VCaP (cell line): ENCODE measurements around the gene ZSCAN2.

ENCODE experiments used
- H3K27ac ChIP-seq: fragments of 450-650 bp; 2 replicates; pipeline ENCODE4 v1.5.1; 2017
- TF ChIP-seq, protein P1 (sequence below): fragments of 450-650 bp; conservative IDR thresholded peaks from 2 replicates; pipeline ENCODE4 v1.5.1; 2017; ENCODE audit warnings: mild to moderate bottlenecking, moderate library complexity

ZSCAN2 gene

DNA sequence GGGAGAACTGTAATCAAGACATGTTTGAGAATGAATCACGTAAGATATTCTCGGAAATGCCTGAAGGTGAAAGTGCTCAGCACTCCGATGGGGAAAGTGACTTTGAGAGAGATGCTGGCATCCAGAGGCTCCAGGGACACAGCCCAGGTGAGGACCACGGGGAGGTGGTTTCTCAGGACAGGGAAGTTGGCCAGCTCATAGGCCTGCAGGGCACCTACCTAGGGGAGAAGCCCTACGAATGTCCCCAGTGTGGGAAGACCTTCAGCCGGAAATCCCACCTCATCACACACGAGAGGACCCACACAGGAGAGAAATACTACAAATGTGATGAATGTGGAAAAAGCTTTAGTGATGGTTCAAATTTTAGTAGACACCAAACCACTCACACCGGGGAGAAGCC lies 19.8 kb downstream of the ZSCAN2 start:
- TF ChIP-seq, protein P1, sequence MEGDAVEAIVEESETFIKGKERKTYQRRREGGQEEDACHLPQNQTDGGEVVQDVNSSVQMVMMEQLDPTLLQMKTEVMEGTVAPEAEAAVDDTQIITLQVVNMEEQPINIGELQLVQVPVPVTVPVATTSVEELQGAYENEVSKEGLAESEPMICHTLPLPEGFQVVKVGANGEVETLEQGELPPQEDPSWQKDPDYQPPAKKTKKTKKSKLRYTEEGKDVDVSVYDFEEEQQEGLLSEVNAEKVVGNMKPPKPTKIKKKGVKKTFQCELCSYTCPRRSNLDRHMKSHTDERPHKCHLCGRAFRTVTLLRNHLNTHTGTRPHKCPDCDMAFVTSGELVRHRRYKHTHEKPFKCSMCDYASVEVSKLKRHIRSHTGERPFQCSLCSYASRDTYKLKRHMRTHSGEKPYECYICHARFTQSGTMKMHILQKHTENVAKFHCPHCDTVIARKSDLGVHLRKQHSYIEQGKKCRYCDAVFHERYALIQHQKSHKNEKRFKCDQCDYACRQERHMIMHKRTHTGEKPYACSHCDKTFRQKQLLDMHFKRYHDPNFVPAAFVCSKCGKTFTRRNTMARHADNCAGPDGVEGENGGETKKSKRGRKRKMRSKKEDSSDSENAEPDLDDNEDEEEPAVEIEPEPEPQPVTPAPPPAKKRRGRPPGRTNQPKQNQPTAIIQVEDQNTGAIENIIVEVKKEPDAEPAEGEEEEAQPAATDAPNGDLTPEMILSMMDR: no peak
- H3K27ac ChIP-seq: no peak overlapping the region

DNA sequence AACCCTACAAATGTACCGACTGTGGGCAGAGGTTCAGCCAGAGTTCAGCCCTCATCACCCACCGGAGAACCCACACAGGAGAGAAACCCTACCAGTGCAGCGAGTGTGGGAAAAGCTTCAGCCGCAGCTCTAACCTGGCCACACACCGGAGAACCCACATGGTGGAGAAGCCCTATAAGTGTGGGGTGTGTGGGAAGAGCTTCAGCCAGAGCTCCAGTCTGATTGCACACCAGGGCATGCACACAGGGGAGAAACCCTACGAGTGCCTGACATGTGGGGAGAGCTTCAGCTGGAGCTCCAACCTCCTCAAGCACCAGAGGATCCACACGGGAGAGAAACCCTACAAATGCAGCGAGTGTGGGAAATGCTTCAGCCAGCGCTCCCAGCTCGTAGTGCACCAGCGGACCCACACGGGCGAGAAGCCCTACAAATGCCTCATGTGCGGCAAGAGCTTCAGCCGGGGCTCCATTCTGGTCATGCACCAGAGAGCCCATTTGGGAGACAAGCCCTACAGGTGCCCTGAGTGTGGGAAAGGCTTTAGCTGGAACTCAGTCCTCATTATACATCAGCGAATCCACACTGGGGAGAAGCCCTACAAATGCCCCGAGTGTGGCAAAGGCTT lies 20.7 kb downstream of the ZSCAN2 start:
- H3K27ac ChIP-seq: no peak overlapping the region

DNA sequence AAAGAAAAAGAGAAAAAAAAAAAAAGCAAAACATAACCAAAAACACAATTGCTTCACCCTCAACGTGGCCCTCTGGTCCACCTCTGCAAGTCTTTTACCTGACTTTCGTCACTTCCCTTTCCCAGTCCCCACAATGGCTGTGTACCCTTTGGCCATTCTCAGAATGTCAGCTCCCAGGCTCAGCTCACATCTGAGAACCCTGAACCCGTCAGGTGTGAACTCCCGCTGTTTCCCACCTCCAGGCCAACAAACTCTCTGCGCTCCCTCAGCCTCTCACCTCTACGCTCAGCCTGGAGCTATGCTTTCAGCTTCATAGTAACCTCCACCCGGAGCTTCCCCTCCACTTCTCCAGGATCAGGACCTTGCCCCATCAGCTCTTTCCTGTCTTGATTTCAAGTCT lies 23.6 kb downstream of the ZSCAN2 start:
- TF ChIP-seq, protein P1: no peak
- H3K27ac ChIP-seq: no peak overlapping the region

More for the DNA sequence above, 20.7 kb downstream of the ZSCAN2 start:
- TF ChIP-seq, protein P1: no peak

DNA sequence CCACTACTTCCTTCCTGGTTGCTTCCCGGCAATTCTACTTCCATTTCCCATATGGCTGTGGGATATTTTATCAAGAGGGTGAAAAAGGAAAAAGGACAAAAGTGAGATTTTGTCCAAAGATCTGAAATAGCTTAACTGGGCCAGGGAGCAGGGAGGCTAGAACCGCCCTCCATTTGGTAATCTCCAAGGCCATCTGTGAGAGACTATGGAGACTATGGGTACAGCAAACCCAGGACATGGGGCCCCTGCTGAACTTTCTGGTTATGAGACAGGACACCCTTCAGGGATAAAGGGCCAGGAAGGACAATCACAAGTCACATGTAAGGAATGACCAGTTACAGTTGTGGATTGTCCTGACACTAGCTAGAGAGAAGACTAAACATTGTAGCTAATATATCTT lies 24.3 kb downstream of the ZSCAN2 start:
- TF ChIP-seq, protein P1: no peak

DNA sequence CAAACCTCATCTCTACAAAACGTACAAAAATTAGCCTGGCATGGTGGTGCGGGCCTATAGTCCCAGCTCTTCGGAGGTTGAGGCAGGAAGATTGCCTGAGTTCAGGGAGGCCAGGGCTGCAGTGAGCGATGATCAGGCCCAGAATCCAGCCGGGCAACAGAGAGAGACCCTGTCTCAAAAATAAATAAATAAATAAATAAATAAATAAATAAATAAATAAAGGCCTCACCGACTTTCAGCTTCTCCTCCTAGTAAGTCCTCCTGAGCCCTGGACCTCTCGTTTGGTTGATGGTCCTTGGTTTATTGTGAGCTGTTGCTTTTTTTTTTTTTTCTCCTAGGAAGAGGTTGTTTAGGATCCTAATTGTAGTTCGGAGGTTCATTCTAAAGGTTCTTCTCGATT lies 28.2 kb downstream of the ZSCAN2 start:
- TF ChIP-seq, protein P1: no peak

More for the DNA sequence above, 24.3 kb downstream of the ZSCAN2 start:
- no peak overlapping the region for H3K27ac ChIP-seq

DNA sequence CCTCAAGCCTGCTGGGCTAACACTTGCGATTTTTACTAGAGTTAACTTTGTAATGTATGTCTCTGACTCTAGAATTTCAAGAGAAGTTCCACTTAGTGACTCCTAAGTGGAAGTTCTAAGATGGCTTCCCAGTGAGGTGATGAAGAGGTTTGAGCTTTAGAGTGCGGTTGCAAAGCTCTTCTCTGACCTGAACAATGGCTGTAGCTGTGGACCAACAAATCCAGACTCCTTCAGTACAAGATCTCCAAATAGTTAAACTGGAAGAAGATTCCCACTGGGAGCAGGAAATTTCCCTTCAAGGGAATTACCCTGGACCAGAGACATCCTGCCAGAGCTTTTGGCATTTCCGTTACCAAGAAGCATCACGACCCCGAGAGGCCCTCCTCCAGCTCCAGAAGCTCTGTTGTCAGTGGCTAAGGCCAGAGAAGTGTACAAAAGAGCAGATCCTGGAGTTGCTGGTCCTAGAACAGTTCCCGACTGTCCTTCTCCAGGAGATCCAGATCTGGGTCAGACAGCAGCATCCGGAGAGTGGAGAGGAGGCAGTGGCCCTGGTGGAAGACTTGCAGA lies 31.0 kb downstream of the ZSCAN2 start:
- TF ChIP-seq, protein P1: no peak
- H3K27ac ChIP-seq: peak overlapping the region; percentile 67

More for the DNA sequence above, 28.2 kb downstream of the ZSCAN2 start:
- no peak overlapping the region for H3K27ac ChIP-seq

DNA sequence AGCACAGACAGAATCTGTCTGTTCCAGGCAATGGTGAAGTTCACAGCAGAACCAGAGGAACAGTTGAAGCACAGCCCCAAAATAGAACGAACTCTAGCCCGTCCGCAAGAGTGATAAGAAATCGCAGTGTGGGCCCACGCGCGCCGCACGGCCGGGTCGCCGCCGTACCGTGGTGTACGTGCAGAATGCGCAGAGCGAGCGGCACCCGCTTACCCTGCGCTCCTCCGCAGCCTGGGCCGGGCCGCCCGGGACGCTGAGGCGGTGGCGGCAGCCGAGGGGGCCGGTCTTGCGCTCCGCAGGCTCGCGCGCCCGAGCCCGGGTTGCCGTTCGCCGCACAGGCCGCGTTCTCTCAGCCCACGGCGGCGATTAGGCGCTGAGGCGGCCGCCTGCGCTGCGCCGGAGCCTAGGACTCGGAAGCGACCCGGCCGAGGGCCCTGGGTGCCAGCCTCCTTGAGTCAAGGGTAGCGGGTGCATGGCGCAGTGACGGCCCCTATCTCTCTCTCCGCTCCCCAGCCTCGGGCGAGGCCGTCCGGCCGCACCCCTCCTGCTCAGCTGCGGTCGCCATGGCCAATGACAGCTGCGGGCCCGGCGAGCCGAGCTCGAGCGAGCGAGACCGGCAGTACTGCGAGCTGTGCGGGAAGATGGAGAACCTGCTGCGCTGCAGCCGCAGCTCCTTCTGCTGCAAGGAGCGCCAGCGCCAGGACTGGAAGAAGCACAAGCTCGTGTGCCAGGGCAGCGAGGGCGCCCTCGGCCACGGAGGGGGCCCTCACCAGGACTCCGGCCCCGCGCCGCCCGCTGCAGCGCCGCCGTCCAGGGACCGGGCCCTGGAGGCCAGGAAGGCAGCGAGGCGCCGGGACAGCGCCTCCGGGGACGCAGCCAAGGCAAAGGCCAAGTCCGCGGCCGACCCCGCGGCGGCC lies 32.8 kb downstream of the ZSCAN2 start:
- peak overlapping the region; percentile 89 for H3K27ac ChIP-seq
- TF ChIP-seq, protein P1: peak; percentile 18; the same call in 1 of the 2 replicates
